Gastroesophageal sphincter (tissue), 3 donors: ENCODE measurements around the gene PAGR1.

Experiments
- POLR2A ChIP-seq, 2 donors: fragments of 450-650 bp; IDR thresholded peaks; one replicate each; pipeline ENCODE4 v1.6.1; 2017; ENCODE audit warnings: antibody characterized with exemption in 2 of 2, mild to moderate bottlenecking in 2 of 2, moderate library complexity in 1 of 2
- TF ChIP-seq, protein P1 (sequence below), 4 experiments: fragments of 200-600 bp in 2 of 4; fragments of 450-650 bp in 2 of 4; sonication (generic) in 1 of 4; IDR thresholded peaks; one replicate each; pipeline ENCODE4 v1.5.1; 2017 to 2019; ENCODE audit warnings: antibody characterized with exemption in 4 of 4, mild to moderate bottlenecking in 2 of 4, moderate library complexity in 2 of 4

DNA sequence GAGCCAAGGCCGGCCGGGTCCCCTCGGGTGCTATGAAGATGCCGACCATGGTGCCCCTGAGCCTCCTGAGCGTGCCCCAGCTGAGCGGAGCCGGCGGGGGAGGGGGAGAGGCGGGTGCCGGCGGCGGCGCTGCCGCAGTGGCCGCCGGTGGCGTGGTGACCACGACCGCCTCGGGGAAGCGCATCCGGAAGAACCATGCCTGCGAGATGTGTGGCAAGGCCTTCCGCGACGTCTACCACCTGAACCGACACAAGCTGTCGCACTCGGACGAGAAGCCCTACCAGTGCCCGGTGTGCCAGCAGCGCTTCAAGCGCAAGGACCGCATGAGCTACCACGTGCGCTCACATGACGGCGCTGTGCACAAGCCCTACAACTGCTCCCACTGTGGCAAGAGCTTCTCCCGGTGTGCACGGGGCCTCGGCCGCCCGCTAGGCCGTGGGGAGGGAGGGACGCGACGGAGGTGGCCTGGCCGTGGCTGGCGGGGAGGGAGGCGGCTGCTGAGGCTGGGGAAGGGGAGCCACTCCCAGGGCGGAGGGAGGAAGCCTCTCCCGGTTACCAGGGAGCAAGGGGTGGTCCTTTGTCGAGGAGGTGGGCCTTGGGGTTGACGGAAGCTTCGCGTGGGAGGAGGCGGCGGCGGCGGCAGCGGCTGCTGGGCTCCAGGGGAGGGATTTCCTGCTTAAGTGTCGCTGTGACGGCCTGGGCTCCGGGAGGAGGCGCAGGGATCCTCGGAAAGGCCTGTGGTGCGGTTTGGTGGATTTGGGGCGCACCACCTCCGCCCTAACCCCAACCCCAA lies 8.3 kb upstream of the PAGR1 start:
- TF ChIP-seq, protein P1, sequence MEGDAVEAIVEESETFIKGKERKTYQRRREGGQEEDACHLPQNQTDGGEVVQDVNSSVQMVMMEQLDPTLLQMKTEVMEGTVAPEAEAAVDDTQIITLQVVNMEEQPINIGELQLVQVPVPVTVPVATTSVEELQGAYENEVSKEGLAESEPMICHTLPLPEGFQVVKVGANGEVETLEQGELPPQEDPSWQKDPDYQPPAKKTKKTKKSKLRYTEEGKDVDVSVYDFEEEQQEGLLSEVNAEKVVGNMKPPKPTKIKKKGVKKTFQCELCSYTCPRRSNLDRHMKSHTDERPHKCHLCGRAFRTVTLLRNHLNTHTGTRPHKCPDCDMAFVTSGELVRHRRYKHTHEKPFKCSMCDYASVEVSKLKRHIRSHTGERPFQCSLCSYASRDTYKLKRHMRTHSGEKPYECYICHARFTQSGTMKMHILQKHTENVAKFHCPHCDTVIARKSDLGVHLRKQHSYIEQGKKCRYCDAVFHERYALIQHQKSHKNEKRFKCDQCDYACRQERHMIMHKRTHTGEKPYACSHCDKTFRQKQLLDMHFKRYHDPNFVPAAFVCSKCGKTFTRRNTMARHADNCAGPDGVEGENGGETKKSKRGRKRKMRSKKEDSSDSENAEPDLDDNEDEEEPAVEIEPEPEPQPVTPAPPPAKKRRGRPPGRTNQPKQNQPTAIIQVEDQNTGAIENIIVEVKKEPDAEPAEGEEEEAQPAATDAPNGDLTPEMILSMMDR (IDR thresholded peaks at IDR 0.05), result peak in 3 of 4 experiments; percentile 30 to 57 (median 43)
- peak; percentile 15 to 24 for TF ChIP-seq POLR2A (IDR thresholded peaks at IDR 0.05)
